GM12892 (cell line): Measurements from ENCODE around the gene ARID3B.

ENCODE experiments used
- DNase-seq: peaks from one replicate; pipeline ENCODE4 v3.0.0; 2011; ENCODE audit not compliant: insufficient read length
- FAIRE-seq: peaks from 2 replicates; lab custom pipeline; 2011; peaks lifted over from hg19 to GRCh38; lab: Jason Lieb, UNC
- POLR2A ChIP-seq: IDR thresholded peaks from 2 replicates; pipeline ENCODE4 v1.6.1; 2011; ENCODE audit warnings: low read depth, low read length, control low read depth
- POLR2AphosphoS5 ChIP-seq: IDR thresholded peaks from 2 replicates; pipeline ENCODE4 v1.6.1; 2011; ENCODE audit warnings: low read depth, low read length, control low read depth
- TAF1 ChIP-seq: IDR thresholded peaks from 2 replicates; pipeline ENCODE4 v1.6.1; 2011; ENCODE audit warnings: low read depth, mild to moderate bottlenecking, control low read depth, low read length, borderline replicate concordance

The ARID3B gene

GRCh38 chr15:74613089-74613952 is 72.3 kb downstream of the ARID3B start:
- DNase-seq (no peak), FAIRE-seq (no peak)
- TF ChIP-seq POLR2A = no peak
- TF ChIP-seq POLR2AphosphoS5 = no peak
- TF ChIP-seq TAF1 = no peak

GRCh38 chr15:74613953-74614743 is 73.1 kb downstream of the ARID3B start:
- FAIRE-seq = peak; percentile 80
- DNase-seq = peak; percentile 98
- TF ChIP-seq TAF1 = no peak
- TF ChIP-seq POLR2AphosphoS5 = no peak
- no peak for TF ChIP-seq POLR2A

DNA sequence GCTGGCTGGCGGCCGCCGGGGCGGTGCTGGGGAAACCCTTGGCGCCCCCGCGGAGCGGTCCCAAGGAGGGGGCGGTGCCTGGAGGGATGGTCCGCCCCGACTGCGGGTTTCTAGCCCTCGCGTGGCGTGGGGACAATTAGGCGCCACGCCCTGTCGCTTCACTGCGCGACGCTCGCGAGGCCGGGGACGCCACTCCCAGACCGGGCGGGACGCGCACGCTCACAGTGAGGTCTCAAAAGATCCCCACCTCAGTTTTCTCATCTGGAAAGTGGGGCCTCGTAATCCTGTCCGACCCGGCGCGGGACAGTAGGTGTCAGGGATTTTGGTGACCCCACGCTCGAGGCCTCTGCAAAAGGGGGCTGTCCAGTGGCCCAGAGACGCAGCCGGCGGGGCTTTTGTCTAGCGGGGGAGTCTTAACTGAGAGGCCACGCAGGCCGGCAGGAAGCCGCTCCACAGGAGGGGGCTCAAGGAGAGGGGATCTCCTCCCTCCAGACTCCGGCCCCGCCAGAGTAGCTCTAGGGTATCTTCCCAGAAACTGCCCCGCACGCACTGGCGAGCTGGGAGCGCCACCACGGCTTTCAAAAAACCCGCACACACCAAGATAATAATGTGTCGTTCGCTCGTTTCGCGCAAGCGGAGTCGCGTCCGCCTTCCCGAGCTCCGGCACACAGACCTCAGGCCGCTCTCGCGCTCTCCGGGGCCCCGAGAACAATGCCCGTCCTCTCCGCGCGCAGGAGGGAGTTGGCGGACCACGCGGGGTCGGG is 73.9 kb downstream of the ARID3B start:
- TF ChIP-seq POLR2AphosphoS5 (no peak), TAF1 (peak; percentile 29; the same call in 1 of the 2 replicates), POLR2A (no peak)
- FAIRE-seq (no peak), DNase-seq (peak; percentile 58)

- FAIRE-seq (peak; percentile 90), DNase-seq (peak; percentile 100)
- peak; percentile 66 for TF ChIP-seq TAF1
- TF ChIP-seq POLR2A = peak; percentile 77
- peak; percentile 49; the same call in 1 of the 2 replicates for TF ChIP-seq POLR2AphosphoS5
These were observed 74.7 kb downstream of the ARID3B start, which contains the start of gene CLK3 for GRCh38 chr15:74615508-74616365. Gene CLK3, plus strand, starts transcription at chr15:74615836. Its CDS starts 3,361 bp downstream, at chr15:74619197.

DNA sequence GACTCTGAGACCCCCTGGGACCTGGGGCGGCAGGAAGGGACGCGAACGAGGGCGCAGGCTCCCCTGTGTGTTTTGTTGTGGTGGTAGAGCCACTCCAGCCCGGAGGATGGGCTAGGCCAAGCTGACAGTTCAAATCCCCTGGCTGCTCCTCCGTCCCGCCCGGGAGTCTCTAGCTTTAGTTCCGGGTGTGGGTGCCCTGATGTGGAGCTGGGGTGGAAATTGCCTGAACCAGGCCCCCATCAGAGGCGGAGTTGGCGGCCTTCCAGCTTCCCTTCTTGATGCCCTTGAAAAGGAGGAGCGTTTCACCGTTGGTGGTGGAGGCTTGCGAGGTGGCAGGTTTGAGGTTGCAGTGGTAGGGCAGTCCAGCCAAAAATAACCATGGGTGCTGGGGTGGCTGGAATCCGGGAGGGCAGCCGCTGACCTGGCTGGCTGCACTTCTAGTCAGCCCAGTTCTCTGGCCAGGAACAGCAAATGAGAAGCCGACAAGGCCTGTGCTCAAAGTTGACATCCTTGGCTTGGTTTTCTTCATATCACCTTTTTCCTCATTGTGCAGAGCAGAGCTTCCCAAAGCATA is 75.4 kb downstream of the ARID3B start:
- TF ChIP-seq TAF1 (peak; percentile 40; the same call in 1 of the 2 replicates), POLR2A (no peak)
- DNase-seq = peak; percentile 56
- FAIRE-seq = no peak

DNA sequence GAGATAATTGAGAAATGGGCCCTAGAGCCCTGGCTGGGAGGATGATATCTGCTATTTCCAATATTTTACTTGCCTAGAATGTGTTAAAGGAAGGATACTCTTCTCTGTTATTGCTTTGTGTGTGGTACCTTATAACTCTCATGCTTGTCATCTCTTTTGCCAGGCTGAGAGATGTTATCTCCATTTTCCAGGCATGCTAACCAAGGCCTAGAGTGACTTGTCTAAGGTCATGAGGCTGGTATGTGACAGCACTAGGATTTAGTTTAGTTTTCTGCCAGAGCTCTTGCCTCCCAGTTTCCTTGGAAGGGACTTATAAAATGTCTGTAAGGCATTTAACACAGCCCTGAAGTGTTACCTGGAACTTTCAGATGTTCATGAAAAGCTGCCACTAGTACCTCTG is 76.0 kb downstream of the ARID3B start:
- TF ChIP-seq POLR2AphosphoS5 (no peak), TAF1 (no peak), POLR2A (no peak)
- no peak for FAIRE-seq
- no peak for DNase-seq

DNA sequence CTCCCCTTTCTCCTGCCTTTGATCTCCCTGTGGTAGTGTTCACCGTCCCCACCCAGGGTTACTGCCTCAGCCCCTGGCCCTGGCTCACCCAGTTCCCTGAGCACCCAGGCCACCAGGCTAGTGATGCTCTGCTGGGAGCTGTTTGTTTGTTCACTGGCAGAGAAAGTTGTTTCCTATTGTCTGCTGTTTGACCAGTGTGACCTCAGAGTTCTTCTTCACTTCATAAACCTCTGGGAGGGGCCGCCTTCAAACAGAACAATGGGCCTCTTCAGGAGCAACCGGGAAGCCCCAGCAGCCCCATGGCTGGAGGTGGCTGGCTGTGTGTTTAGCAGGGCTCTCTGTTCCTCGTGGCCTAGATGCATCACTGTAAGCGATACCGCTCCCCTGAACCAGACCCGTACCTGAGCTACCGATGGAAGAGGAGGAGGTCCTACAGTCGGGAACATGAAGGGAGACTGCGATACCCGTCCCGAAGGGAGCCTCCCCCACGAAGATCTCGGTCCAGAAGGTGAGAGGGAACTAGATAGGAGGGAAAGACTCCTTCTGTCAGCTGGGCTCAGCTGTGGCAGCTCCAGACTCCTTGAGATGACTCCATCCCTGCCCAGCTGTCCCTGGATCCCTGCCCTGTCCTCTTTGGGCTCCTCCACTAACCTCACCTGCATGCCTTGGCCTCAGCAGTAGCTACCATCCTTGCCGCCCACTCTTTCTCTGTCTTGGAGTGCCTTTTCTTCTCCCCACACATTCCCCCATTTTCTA is 78.0 kb downstream of the ARID3B start:
- TF ChIP-seq TAF1 = no peak
- TF ChIP-seq POLR2A = no peak
- no peak for TF ChIP-seq POLR2AphosphoS5
- FAIRE-seq (no peak), DNase-seq (no peak)

DNA sequence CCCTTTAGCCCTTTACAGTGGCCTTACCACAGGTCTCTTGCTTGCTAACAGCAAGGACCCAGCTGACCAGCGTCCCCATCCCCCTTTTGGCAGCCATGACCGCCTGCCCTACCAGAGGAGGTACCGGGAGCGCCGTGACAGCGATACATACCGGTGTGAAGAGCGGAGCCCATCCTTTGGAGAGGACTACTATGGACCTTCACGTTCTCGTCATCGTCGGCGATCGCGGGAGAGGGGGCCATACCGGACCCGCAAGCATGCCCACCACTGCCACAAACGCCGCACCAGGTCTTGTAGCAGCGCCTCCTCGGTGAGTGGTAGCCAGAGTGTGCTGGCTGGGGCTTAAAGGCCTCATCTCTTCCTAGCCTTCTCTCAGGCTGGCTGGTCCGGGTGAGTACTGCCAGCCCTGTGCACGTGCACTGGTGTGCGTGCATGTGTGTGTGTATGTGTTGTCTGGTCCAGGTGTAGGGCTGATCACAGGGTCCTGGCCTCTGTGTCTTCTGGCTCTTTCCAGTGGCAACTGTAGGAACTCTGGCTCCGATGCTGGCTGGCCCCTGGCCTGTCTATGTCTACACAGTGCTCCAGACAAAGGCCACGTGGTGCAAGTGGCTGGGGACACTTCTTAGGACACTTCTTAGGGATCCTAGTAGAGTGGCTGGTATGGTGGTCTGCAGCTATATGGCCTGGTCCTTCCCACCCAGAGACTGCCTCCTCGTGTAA is 79.1 kb downstream of the ARID3B start:
- TF ChIP-seq POLR2AphosphoS5 (no peak), POLR2A (no peak), TAF1 (no peak)
- DNase-seq = no peak
- no peak for FAIRE-seq
